ENCODE measurements around the gene PSME2. TPM values are rescaled to one million over a fixed set of nuclear protein-coding genes. Genes with fewer than 3 reads are reported as not detected.
A peak's percentile ranks its signal among the peaks of the same experiment; 100 is the strongest.

PSME2 gene
- total and polyA plus RNA-seq, 9 of the 15 experiments (the other 6 are each of a cell fraction or from before 2014, with no cell fraction given), result 111 to 579 (median 159) TPM

DNA sequence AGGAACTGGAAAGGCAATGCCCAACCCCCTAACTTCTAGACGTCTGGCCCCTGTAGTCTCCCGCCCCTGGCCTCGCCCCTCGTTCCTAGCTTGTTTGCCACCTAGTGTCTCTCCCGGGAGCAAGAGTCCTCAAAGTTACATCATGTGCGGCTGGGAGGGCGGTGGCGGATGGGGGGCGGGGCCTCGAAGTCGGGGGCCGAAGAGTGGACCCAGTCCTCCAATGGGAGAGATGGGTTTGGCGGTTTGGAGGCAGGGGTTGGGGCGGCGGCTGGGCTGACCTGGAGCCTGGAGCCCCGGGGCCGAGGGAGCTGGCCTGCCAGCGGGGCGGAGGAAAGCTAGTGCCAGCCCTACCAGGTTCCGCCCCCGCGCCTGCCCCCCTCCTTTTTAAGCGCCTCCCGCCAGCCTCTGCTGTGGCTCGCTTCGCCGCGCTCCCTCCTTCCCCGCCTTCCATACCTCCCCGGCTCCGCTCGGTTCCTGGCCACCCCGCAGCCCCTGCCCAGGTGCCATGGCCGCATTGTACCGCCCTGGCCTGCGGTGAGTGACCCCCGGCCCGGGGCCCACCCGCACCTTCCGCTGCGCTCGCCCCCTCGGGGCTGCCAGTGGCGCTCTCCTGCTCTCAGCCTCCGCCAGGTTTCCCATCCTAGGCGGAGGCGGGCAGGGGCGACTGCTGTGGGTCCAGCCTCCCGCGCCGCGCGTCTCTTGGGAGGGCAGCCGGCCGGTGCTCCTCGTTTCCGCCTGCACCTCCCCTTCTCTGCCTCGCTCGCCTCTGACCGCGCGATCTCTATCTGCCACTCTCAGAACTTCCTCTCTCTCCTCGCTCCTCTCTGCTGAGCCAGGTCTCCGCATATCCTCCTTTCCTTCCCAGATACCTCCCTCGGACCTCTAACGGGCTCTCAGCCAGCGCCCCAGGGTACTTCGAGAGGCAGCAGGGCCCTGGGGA lies 52.2 kb downstream of the PSME2 start, which contains the start of gene PCK2 (continued):
- TF ChIP-seq ZNF239 (CRISPR knock-in tag; IDR thresholded peaks at IDR 0.05), result no peak
- 0 out of 2 replicates have a peak, but pooled peaks have one; percentile 26 for TF ChIP-seq SMARCE1 (IDR thresholded peaks at IDR 0.05)
- TF ChIP-seq, protein P1, sequence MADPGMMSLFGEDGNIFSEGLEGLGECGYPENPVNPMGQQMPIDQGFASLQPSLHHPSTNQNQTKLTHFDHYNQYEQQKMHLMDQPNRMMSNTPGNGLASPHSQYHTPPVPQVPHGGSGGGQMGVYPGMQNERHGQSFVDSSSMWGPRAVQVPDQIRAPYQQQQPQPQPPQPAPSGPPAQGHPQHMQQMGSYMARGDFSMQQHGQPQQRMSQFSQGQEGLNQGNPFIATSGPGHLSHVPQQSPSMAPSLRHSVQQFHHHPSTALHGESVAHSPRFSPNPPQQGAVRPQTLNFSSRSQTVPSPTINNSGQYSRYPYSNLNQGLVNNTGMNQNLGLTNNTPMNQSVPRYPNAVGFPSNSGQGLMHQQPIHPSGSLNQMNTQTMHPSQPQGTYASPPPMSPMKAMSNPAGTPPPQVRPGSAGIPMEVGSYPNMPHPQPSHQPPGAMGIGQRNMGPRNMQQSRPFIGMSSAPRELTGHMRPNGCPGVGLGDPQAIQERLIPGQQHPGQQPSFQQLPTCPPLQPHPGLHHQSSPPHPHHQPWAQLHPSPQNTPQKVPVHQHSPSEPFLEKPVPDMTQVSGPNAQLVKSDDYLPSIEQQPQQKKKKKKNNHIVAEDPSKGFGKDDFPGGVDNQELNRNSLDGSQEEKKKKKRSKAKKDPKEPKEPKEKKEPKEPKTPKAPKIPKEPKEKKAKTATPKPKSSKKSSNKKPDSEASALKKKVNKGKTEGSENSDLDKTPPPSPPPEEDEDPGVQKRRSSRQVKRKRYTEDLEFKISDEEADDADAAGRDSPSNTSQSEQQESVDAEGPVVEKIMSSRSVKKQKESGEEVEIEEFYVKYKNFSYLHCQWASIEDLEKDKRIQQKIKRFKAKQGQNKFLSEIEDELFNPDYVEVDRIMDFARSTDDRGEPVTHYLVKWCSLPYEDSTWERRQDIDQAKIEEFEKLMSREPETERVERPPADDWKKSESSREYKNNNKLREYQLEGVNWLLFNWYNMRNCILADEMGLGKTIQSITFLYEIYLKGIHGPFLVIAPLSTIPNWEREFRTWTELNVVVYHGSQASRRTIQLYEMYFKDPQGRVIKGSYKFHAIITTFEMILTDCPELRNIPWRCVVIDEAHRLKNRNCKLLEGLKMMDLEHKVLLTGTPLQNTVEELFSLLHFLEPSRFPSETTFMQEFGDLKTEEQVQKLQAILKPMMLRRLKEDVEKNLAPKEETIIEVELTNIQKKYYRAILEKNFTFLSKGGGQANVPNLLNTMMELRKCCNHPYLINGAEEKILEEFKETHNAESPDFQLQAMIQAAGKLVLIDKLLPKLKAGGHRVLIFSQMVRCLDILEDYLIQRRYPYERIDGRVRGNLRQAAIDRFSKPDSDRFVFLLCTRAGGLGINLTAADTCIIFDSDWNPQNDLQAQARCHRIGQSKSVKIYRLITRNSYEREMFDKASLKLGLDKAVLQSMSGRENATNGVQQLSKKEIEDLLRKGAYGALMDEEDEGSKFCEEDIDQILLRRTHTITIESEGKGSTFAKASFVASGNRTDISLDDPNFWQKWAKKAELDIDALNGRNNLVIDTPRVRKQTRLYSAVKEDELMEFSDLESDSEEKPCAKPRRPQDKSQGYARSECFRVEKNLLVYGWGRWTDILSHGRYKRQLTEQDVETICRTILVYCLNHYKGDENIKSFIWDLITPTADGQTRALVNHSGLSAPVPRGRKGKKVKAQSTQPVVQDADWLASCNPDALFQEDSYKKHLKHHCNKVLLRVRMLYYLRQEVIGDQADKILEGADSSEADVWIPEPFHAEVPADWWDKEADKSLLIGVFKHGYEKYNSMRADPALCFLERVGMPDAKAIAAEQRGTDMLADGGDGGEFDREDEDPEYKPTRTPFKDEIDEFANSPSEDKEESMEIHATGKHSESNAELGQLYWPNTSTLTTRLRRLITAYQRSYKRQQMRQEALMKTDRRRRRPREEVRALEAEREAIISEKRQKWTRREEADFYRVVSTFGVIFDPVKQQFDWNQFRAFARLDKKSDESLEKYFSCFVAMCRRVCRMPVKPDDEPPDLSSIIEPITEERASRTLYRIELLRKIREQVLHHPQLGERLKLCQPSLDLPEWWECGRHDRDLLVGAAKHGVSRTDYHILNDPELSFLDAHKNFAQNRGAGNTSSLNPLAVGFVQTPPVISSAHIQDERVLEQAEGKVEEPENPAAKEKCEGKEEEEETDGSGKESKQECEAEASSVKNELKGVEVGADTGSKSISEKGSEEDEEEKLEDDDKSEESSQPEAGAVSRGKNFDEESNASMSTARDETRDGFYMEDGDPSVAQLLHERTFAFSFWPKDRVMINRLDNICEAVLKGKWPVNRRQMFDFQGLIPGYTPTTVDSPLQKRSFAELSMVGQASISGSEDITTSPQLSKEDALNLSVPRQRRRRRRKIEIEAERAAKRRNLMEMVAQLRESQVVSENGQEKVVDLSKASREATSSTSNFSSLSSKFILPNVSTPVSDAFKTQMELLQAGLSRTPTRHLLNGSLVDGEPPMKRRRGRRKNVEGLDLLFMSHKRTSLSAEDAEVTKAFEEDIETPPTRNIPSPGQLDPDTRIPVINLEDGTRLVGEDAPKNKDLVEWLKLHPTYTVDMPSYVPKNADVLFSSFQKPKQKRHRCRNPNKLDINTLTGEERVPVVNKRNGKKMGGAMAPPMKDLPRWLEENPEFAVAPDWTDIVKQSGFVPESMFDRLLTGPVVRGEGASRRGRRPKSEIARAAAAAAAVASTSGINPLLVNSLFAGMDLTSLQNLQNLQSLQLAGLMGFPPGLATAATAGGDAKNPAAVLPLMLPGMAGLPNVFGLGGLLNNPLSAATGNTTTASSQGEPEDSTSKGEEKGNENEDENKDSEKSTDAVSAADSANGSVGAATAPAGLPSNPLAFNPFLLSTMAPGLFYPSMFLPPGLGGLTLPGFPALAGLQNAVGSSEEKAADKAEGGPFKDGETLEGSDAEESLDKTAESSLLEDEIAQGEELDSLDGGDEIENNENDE (IDR thresholded peaks at IDR 0.05; ENCODE audit: low read depth, low read length), result no peak
- TF ChIP-seq NBN (IDR thresholded peaks at IDR 0.05; ENCODE audit: low read depth), result no peak
- TF ChIP-seq ZSCAN29 (IDR thresholded peaks at IDR 0.05), result no peak
- TF ChIP-seq, protein P2, sequence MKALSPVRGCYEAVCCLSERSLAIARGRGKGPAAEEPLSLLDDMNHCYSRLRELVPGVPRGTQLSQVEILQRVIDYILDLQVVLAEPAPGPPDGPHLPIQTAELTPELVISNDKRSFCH (CRISPR knock-in tag; IDR thresholded peaks at IDR 0.05), result no peak
- TF ChIP-seq, protein P2 (tag; IDR thresholded peaks at IDR 0.05), result 0 out of 2 replicates have a peak, but pooled peaks have one; percentile 37
- peak; percentile 30; the same call in 1 of the 2 replicates for TF ChIP-seq SMARCA5 (IDR thresholded peaks at IDR 0.05)
- no peak for TF ChIP-seq RFX1 (IDR thresholded peaks at IDR 0.05)
- TF ChIP-seq, protein P3, sequence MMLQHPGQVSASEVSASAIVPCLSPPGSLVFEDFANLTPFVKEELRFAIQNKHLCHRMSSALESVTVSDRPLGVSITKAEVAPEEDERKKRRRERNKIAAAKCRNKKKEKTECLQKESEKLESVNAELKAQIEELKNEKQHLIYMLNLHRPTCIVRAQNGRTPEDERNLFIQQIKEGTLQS (IDR thresholded peaks at IDR 0.05), result peak; percentile 86
- TF ChIP-seq, protein P3 (CRISPR knock-in tag; conservative IDR thresholded peaks at IDR 0.05), result no peak
- TF ChIP-seq NELFE (IDR thresholded peaks at IDR 0.05; ENCODE audit: insufficient read depth, insufficient read length), result no peak
- TF ChIP-seq PPARD (CRISPR knock-in tag; IDR thresholded peaks at IDR 0.05), result no peak
- TF ChIP-seq THRAP3 (IDR thresholded peaks at IDR 0.05; ENCODE audit: borderline replicate concordance), result no peak
- peak; percentile 95 for TF ChIP-seq SUPT5H (IDR thresholded peaks at IDR 0.05)
- TF ChIP-seq NR2F6 (CRISPR knock-in tag; IDR thresholded peaks at IDR 0.05), result no peak

All from K562 (cell line).